PC-3 (cell line): ENCODE data around the gene IBA57. TPM values are rescaled to one million over a fixed set of nuclear protein-coding genes. Genes with fewer than 3 reads are reported as not detected.

Experiments used
- ATAC-seq: fragments of 200-7000 bp; cut with Tn5 transposase; 2 replicates; pipeline ENCODE4 v1.9.1; 2020; ENCODE audit warnings: mild to moderate bottlenecking, moderate library complexity
- BruUV-seq: library from RNA; stranded (reverse); fragments of 400-500 nt; replicated peaks from 2 replicates; lab custom pipeline; 2021; lab: Mats Ljungman, UMichigan
- CTCF ChIA-PET: fragments of 300-600 bp; sonication (Branson Sonifier 250); formaldehyde crosslinking; loops from one replicate; lab custom pipeline; 2022; ENCODE audit warnings: antibody characterized with exemption; lab: Charles Lee
- POLR2A ChIA-PET: fragments of 300-600 bp; sonication (Branson Sonifier 250); formaldehyde crosslinking; loops from one replicate; lab custom pipeline; 2022; ENCODE audit warnings: antibody characterized with exemption; ENCODE audit not compliant: unreplicated experiment; lab: Charles Lee
- DNase-seq: peaks from one replicate; pipeline ENCODE4 v3.0.0-alpha.2; 2015
- H2AFZ ChIP-seq: fragments of 300-600 bp; sonication (generic); 2 replicates; pipeline ENCODE4 v1.6.0; 2016; ENCODE audit warnings: antibody characterized with exemption, low read length
- H3F3A ChIP-seq: fragments of 300-600 bp; sonication (generic); one replicate; pipeline ENCODE4 v1.6.0; 2017; ENCODE audit warnings: antibody characterized with exemption, low read length, control low read depth, mild to moderate bottlenecking; ENCODE audit not compliant: unreplicated experiment
- H3K27ac ChIP-seq: fragments of 300-600 bp; sonication (generic); 2 replicates; pipeline ENCODE4 v1.5.1; 2016; ENCODE audit warnings: mild to moderate bottlenecking, low read length
- H3K27me3 ChIP-seq: fragments of 300-600 bp; sonication (generic); 2 replicates; pipeline ENCODE4 v1.6.1; 2016; ENCODE audit warnings: low read length, mixed read lengths
- H3K36me3 ChIP-seq: fragments of 300-600 bp; sonication (generic); 2 replicates; pipeline ENCODE4 v1.6.1; 2016; ENCODE audit warnings: low read depth, mixed run types, low read length, mixed read lengths
- H3K4me1 ChIP-seq: fragments of 300-600 bp; sonication (generic); 2 replicates; pipeline ENCODE4 v1.5.1; 2016; ENCODE audit warnings: low read length; ENCODE audit not compliant: insufficient read depth
- H3K4me2 ChIP-seq: fragments of 300-600 bp; sonication (generic); 2 replicates; pipeline ENCODE4 v1.6.0; 2016; ENCODE audit warnings: low read length
- H3K4me3 ChIP-seq: fragments of 300-600 bp; sonication (generic); 2 replicates; pipeline ENCODE4 v1.5.1; 2016; ENCODE audit warnings: mild to moderate bottlenecking, low read length, mixed read lengths
- H3K79me2 ChIP-seq: fragments of 300-600 bp; sonication (generic); 2 replicates; pipeline ENCODE4 v1.6.1; 2017; ENCODE audit warnings: low read length, mixed read lengths
- H3K9ac ChIP-seq: fragments of 300-600 bp; sonication (generic); 2 replicates; pipeline ENCODE4 v1.6.0; 2016; ENCODE audit warnings: mild to moderate bottlenecking, low read length
- H3K9me2 ChIP-seq: fragments of 300-600 bp; sonication (generic); replicated peaks from 2 replicates; pipeline ENCODE4 v1.6.1; 2016; ENCODE audit warnings: mixed run types, low read length, mixed read lengths
- H3K9me3 ChIP-seq: fragments of 300-600 bp; sonication (generic); 2 replicates; pipeline ENCODE4 v1.6.1; 2016; ENCODE audit warnings: low read length, mixed read lengths
- H4K20me1 ChIP-seq: fragments of 300-600 bp; sonication (generic); 2 replicates; pipeline ENCODE4 v1.6.1; 2016; ENCODE audit warnings: low read length, mixed read lengths
- CTCF ChIP-seq: fragments of 300-600 bp; sonication (generic); conservative IDR thresholded peaks from 2 replicates; pipeline ENCODE4 v1.5.1; 2017; ENCODE audit warnings: antibody characterized with exemption, low read depth, mild to moderate bottlenecking, low read length
- EZH2 ChIP-seq: fragments of 300-600 bp; sonication (generic); IDR thresholded peaks from one replicate; pipeline ENCODE4 v1.6.1; 2017; ENCODE audit warnings: antibody characterized with exemption, mild to moderate bottlenecking, low read length; ENCODE audit not compliant: unreplicated experiment
- EZH2phosphoT487 ChIP-seq: fragments of 300-600 bp; sonication (generic); IDR thresholded peaks from 2 replicates; pipeline ENCODE4 v1.6.1; 2018; ENCODE audit warnings: mild to moderate bottlenecking, antibody characterized with exemption, low read length, borderline replicate concordance
- intact Hi-C: fragments of 100-400 bp; cut with micrococcal nuclease; formaldehyde crosslinking; loops from 2 replicates; pipeline ENCODE4 v1.9.0; 2023
- total RNA-seq: library from RNA; depleted of rRNA; stranded (reverse); fragments of >200 nt; gene quantifications from 2 replicates; pipeline ENCODE4 v1.2.3, GENCODE V29; 2014

The IBA57 gene
- total RNA-seq, 1 experiment from 2014 or later = 18.3 TPM

- POLR2A ChIA-PET = no interaction called here
- H2AFZ ChIP-seq = no peak overlapping the region
- H3K36me3 ChIP-seq = peaks cover 14% of the 10 kb centered on the region
- no TSS peak for BruUV-seq
- no peak overlapping the region for H3K27ac ChIP-seq
- no peaks in the 10 kb centered on the region for H3K27me3 ChIP-seq
- no peaks in the 10 kb centered on the region for H3K79me2 ChIP-seq
- CTCF ChIA-PET = no interaction called here
- H3F3A ChIP-seq = no peaks in the 10 kb centered on the region
- no peaks in the 10 kb centered on the region for H3K9me2 ChIP-seq
- intact Hi-C loops = no loop called here
- no peak for ATAC-seq
- no peak overlapping the region for H3K9ac ChIP-seq
- TF ChIP-seq CTCF = no peak
- TF ChIP-seq EZH2 = no peak
- TF ChIP-seq EZH2phosphoT487 = no peak
- no peaks in the 10 kb centered on the region for H4K20me1 ChIP-seq
- H3K9me3 ChIP-seq = no peaks in the 10 kb centered on the region
- H3K4me1 ChIP-seq = 0 out of 2 replicates have a peak, but pooled peaks cover 3% of the 10 kb centered on the region
- no peak overlapping the region for H3K4me3 ChIP-seq
- no peak for DNase-seq
- H3K4me2 ChIP-seq = no peak overlapping the region
Measured at GRCh38 chr1:228222548-228222947, 56.9 kb downstream of the IBA57 start.

- TF ChIP-seq EZH2 = no peak
- TF ChIP-seq EZH2phosphoT487 = no peak
- no peak for TF ChIP-seq CTCF
- Histone ChIP-seq H3K4me3 (no peak overlapping the region), H4K20me1 (no peaks in the 10 kb centered on the region), H3K27ac (no peak overlapping the region), H3K9me3 (no peaks in the 10 kb centered on the region), H3K4me2 (no peak overlapping the region), H3K9me2 (no peaks in the 10 kb centered on the region), H3F3A (no peaks in the 10 kb centered on the region), H3K27me3 (no peaks in the 10 kb centered on the region), H3K4me1 (peaks cover 16% of the 10 kb centered on the region), H2AFZ (no peak overlapping the region), H3K36me3 (peaks cover 14% of the 10 kb centered on the region), H3K9ac (no peak overlapping the region), H3K79me2 (no peaks in the 10 kb centered on the region)
- POLR2A ChIA-PET = no interaction called here
- ATAC-seq (no peak), DNase-seq (no peak)
- intact Hi-C loops = no loop called here
- CTCF ChIA-PET = no interaction called here
- no TSS peak for BruUV-seq
Measured at GRCh38 chr1:228224198-228225164, 58.9 kb downstream of the IBA57 start.

- CTCF ChIA-PET = no interaction called here
- Histone ChIP-seq H3K9me2 (no peaks in the 10 kb centered on the region), H3K4me3 (no peak overlapping the region), H3K27ac (no peak overlapping the region), H4K20me1 (no peaks in the 10 kb centered on the region), H3K36me3 (peaks cover 14% of the 10 kb centered on the region), H3K27me3 (no peaks in the 10 kb centered on the region), H3K9me3 (no peaks in the 10 kb centered on the region), H3F3A (no peaks in the 10 kb centered on the region), H3K79me2 (no peaks in the 10 kb centered on the region), H2AFZ (no peak overlapping the region), H3K4me2 (no peak overlapping the region), H3K4me1 (peaks cover 16% of the 10 kb centered on the region), H3K9ac (no peak overlapping the region)
- ATAC-seq (no peak), DNase-seq (no peak)
- intact Hi-C loops = no loop called here
- TF ChIP-seq CTCF = no peak
- TF ChIP-seq EZH2 = no peak
- BruUV-seq = no TSS peak
- POLR2A ChIA-PET = no interaction called here
Measured at GRCh38 chr1:228225165-228225710, 59.6 kb downstream of the IBA57 start.
